Measurements from ENCODE around the gene SMARCD2.

SMARCD2 gene

GRCh38 chr17:63830904-63831491, 11.5 kb downstream of the SMARCD2 start:
- no peak for TF ChIP-seq GATA1 (IDR thresholded peaks at IDR 0.05; ENCODE audit: low read depth, low read length)
- no peak for TF ChIP-seq POLR2A (IDR thresholded peaks at IDR 0.05; ENCODE audit: low read length)
- no peak for DNase-seq

GRCh38 chr17:63830278-63830677, 12.2 kb downstream of the SMARCD2 start:
- no peak for TF ChIP-seq GATA1 (IDR thresholded peaks at IDR 0.05; ENCODE audit: low read depth, low read length)
- no peak for TF ChIP-seq POLR2A (IDR thresholded peaks at IDR 0.05; ENCODE audit: low read length)
- DNase-seq: no peak

DNA sequence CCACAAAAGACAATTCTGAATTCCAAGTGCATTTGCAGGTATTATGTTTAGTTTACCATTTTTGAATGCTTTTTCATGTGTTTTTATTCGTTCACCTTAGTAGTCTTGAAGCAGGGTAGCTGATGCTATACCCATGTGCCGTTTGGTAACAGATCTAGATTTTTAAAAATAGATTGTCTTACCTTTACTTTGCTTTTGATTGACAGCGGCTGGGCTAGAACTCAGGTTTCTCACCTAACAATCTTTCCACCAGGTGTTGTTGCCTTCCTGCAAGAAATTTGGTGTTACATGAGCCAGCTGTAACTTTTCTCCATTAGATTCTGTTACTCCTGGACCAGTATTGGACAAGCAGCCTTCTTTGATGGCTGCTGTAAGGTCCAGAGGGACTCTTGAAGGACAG, 13.5 kb downstream of the SMARCD2 start:
- no peak for TF ChIP-seq GATA1 (IDR thresholded peaks at IDR 0.05; ENCODE audit: low read depth, low read length)
- TF ChIP-seq POLR2A (IDR thresholded peaks at IDR 0.05; ENCODE audit: low read length): no peak

GRCh38 chr17:63827801-63828221, 14.7 kb downstream of the SMARCD2 start:
- TF ChIP-seq GATA1 (IDR thresholded peaks at IDR 0.05; ENCODE audit: low read depth, low read length): no peak
- TF ChIP-seq POLR2A (IDR thresholded peaks at IDR 0.05; ENCODE audit: low read length): no peak

More for the DNA sequence above, 13.5 kb downstream of the SMARCD2 start:
- no peak for DNase-seq

DNA sequence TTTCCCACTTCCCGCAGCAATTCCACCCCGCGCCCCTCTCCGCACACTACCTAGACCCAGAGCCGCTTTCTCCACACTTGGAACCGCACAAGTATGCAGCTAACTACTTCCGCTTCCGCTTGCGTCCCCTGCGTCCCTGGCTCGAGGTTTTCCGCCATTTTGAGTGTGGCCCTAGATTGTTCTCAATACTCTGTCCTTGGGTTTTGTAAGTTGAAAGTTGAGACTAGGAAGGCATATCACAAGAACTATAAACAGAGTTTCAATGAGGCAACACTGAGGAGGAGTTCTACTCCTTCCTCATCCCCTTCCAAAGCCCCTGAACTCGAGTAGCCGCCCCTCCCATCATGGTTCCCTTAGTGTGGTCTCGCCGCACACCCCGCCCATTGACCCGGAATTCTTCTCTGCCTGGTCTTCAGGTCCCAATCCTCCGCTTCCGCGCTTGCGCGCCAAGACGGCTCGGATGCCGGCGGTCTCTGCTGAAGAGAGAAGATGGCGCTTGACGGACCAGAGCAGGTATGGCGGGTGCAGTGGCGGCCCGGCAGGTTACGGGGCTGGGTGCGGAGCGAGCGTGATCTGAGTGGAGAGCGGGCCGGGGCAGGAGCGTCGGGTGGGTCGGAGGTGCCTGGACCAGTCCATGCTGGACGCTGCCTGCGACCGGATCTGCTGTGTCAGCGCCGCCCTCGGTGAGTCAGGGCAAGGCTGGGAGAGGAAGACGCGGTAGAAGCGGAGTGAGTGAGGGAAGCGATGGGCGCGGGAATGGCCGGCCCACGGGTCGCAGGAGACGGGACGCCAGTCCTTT, 15.3 kb downstream of the SMARCD2 start, which contains the start of the genes FTSJ3 and PSMC5:
TSS of gene FTSJ3 (minus strand) at position 662 of the 799 bp plus-strand sequence. CDS start 761 bp downstream, outside the sequence.
TSS of gene PSMC5 (plus strand) at position 430 of the 799 bp plus-strand sequence. CDS start at position 490, 60 bp downstream.
- peak; percentile 96 for DNase-seq
- peak; percentile 89 for TF ChIP-seq POLR2A (IDR thresholded peaks at IDR 0.05; ENCODE audit: low read length)
- TF ChIP-seq GATA1 (IDR thresholded peaks at IDR 0.05; ENCODE audit: low read depth, low read length): no peak

More at GRCh38 chr17:63827801-63828221, 14.7 kb downstream of the SMARCD2 start:
- peak in 1 of 2 experiments; percentile 64 for DNase-seq

DNA sequence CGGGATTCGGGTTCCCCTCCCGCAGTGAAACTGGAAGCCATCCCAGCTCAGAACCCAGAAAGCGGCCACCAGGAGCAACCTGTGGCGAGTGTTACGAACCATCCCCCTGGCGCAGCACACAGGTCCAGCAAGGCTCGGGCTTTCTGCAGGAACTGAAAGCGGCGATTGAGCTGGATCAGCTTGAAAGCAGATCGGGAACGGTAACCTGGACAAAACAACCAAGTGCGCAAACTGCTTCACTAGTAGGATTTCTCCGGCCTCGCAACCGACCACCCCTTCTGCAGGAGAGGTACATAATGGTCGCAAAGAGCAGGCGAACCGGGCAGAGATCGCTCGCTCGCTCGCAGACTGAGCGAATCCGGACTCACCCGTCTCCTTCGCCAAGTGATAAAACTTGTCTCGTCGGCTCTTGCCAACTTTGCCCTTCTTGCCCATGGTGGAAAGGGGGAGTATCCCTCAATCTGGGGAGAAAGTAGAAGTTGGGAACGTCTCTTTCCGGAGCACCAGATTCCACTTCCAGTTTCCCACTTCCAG, 15.9 kb downstream of the SMARCD2 start:
- TF ChIP-seq GATA1 (IDR thresholded peaks at IDR 0.05; ENCODE audit: low read depth, low read length): no peak
- no peak for TF ChIP-seq POLR2A (IDR thresholded peaks at IDR 0.05; ENCODE audit: low read length)
- DNase-seq: no peak

DNA sequence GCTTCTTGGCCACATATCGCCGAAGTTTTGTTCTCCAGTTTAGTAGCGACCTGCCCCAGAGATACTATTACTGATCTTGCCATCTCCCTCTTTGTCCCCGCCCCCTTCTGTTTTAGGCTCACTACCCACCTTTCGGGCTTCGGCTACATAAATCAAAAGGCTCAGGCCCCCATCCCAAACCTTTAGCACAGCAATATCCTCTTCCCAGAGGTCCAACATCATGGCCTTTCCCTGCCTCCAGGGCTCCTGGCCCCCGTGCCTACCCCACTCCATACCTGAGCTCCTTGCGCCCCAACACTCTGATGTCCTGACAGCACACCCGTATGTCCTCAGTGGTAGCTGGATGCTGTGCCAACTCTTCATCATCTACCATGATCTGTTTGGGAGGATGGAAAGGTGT, 18.1 kb downstream of the SMARCD2 start:
- TF ChIP-seq GATA1 (IDR thresholded peaks at IDR 0.05; ENCODE audit: low read depth, low read length): no peak
- TF ChIP-seq POLR2A (IDR thresholded peaks at IDR 0.05; ENCODE audit: low read length): no peak

GRCh38 chr17:63823659-63824331, 18.7 kb downstream of the SMARCD2 start:
- no peak for TF ChIP-seq GATA1 (IDR thresholded peaks at IDR 0.05; ENCODE audit: low read depth, low read length)
- no peak for TF ChIP-seq POLR2A (IDR thresholded peaks at IDR 0.05; ENCODE audit: low read length)
- DNase-seq: no peak

More for the DNA sequence above, 18.1 kb downstream of the SMARCD2 start:
- no peak for DNase-seq

DNA sequence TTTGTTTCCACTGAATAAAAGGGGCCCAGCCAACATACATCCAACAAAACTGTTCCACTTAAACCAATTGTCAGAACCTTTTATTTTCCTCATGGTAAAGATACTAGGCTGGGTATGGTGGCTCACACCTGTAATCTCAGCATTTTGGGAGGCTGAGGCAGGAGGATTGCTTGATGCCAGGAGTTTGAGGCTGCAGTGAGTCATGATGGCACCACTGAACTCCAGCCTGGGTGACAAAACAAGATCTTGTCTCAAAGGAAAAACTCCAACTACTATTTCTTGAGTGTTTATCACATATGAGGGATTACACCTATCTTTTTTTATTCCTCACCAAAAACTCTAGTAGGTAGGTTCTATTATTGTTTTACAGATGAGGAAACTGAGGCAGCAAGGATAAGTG, 19.9 kb downstream of the SMARCD2 start:
- TF ChIP-seq GATA1 (IDR thresholded peaks at IDR 0.05; ENCODE audit: low read depth, low read length) (no peak), POLR2A (IDR thresholded peaks at IDR 0.05; ENCODE audit: low read length) (no peak)
- DNase-seq: no peak

GRCh38 chr17:63821804-63822203, 20.7 kb downstream of the SMARCD2 start:
- TF ChIP-seq GATA1 (IDR thresholded peaks at IDR 0.05; ENCODE audit: low read depth, low read length) (no peak), POLR2A (IDR thresholded peaks at IDR 0.05; ENCODE audit: low read length) (no peak)
- DNase-seq: no peak

DNA sequence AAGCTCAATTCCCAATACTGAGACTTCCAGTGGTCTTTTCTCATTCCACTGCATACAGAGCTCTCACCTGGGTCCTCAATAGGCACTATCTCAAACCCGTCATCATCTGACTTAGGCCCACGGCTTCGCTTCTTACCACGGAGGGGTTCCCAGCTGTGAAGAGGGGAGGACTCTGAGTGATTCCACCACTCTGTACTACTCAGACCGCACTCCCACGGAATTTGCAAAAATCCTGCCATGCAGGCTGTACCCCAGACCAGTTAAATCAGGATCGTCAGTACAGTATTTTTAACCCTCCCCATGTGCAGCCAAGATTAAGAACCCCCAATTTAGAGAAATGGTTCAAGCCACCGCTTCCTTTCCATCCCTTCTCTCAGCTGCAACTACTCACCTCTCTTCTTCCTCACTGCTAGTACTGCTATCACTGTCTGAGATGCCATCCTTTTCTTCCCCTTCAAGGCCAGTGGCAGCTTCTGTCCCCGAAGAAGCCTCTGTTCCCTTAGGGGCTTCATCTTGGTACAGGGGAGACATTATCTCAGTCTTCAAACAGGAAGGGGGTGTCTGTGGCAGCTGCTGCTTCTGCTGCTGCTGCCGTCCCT, 21.4 kb downstream of the SMARCD2 start:
- no peak for TF ChIP-seq POLR2A (IDR thresholded peaks at IDR 0.05; ENCODE audit: low read length)
- TF ChIP-seq GATA1 (IDR thresholded peaks at IDR 0.05; ENCODE audit: low read depth, low read length): no peak

DNA sequence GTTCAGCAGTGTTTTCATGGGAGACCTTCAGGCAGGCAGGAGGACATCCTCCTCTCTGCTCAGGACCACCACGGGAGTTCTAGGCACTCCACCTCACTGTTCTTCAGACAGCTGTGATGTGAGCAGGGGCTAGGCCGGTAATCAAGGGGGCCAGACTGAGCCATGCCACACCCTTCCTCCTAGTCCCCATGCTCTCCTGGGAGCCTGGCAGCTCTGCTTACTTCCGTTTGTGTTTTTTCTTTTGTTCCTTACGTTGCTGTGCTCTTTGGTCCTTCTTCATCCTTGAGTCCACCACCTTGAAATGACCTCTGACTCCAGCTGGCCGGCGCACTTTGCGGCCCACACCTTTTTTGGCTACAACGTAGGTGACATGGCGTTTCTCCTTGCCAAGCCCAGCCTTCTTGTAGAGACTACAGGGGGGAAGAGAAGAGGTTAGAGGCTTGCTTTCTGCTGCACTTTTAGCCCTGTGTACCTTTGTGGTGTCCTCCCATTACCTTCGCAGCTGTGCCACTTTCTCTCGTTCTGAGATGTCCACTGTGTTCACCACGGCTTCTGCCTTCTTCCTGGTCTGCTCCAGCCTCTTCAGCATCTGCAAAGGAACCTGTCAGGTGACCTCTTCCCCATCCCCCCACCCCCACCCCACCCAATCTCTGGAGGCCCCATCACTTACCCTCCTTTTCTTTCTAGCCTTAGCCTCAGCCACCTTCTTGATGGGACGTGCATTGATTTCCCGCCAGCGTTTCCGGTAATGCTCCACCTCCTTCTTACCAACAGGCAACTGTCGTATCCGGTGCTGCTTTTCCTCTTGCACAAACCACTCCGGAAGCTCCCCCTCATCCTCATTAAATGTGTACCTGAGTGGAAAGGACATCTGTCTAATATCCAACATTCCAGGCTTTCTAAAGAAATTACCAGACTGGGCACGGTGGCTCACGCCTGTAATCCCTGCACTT, 22.6 kb downstream of the SMARCD2 start:
- DNase-seq: no peak
- TF ChIP-seq POLR2A (IDR thresholded peaks at IDR 0.05; ENCODE audit: low read length) (no peak), GATA1 (IDR thresholded peaks at IDR 0.05; ENCODE audit: low read depth, low read length) (no peak)

More for the DNA sequence above, 21.4 kb downstream of the SMARCD2 start:
- no peak for DNase-seq

All from erythroblast (primary cell).